NCI-H1436 treated with DMSO at 0.1 percent for 48 hours (cell line): Measurements from ENCODE around the gene PDIA4.
A peak's percentile ranks its signal among the peaks of the same experiment; 100 is the strongest.
"Not testable (repeated sequence)": the region's sequence is repeated elsewhere in the genome, so short reads cannot be mapped to it uniquely, and the experiment has no call there.

Experiments used
- DNase-seq: peaks from one replicate; lab custom pipeline; 2025; lab: John Stamatoyannopoulos, UW

Gene PDIA4

GRCh38 chr7:149003560-149004305, 24.6 kb downstream of the PDIA4 start:
- DNase-seq: no peak

GRCh38 chr7:149003018-149003417, 25.3 kb downstream of the PDIA4 start:
- no peak for DNase-seq

- no peak for DNase-seq
Measured at GRCh38 chr7:149002604-149003003, 25.7 kb downstream of the PDIA4 start.

GRCh38 chr7:149001427-149002068, 26.8 kb downstream of the PDIA4 start:
- DNase-seq: no peak

- DNase-seq: no peak
Measured at GRCh38 chr7:149000961-149001360, 27.3 kb downstream of the PDIA4 start.

- no peak for DNase-seq
Measured at GRCh38 chr7:148999192-148999591, 29.1 kb downstream of the PDIA4 start.

GRCh38 chr7:148997497-148997896, 30.8 kb downstream of the PDIA4 start:
- no peak for DNase-seq

GRCh38 chr7:148994576-148994975, 33.7 kb downstream of the PDIA4 start:
- no peak for DNase-seq

GRCh38 chr7:148993193-148993592, 35.1 kb downstream of the PDIA4 start:
- no peak for DNase-seq

GRCh38 chr7:148991536-148991935, 36.8 kb downstream of the PDIA4 start:
- DNase-seq: no peak

GRCh38 chr7:148987751-148988512, 40.4 kb downstream of the PDIA4 start:
- no peak for DNase-seq

- peak; percentile 76 for DNase-seq
Measured at GRCh38 chr7:148987010-148987750, 41.1 kb downstream of the PDIA4 start.

- no peak for DNase-seq
Measured at GRCh38 chr7:148986742-148987009, 41.6 kb downstream of the PDIA4 start.

- peak; percentile 61 for DNase-seq
Measured at GRCh38 chr7:148983200-148984146, 44.8 kb downstream of the PDIA4 start.

- no peak for DNase-seq
Measured at GRCh38 chr7:148982654-148983199, 45.6 kb downstream of the PDIA4 start.

GRCh38 chr7:148979827-148980226, 48.5 kb downstream of the PDIA4 start:
- no peak for DNase-seq

- DNase-seq: not testable (repeated sequence)
Measured at GRCh38 chr7:148979072-148979471, 49.2 kb downstream of the PDIA4 start.

- DNase-seq: no peak
Measured at GRCh38 chr7:148978091-148978490, 50.2 kb downstream of the PDIA4 start.

GRCh38 chr7:148975896-148976295, 52.4 kb downstream of the PDIA4 start:
- DNase-seq: no peak

GRCh38 chr7:148973256-148973655, 55.0 kb downstream of the PDIA4 start:
- no peak for DNase-seq

- DNase-seq: no peak
Measured at GRCh38 chr7:148972375-148972774, 55.9 kb downstream of the PDIA4 start.
